HepG2 (cell line): ENCODE measurements around the gene PRTN3. TPM values are rescaled to one million over a fixed set of nuclear protein-coding genes. Genes with fewer than 3 reads are reported as not detected.

Source experiments
- ATAC-seq: fragments of 200-7000 bp; cut with Tn5 transposase; 3 replicates; pipeline ENCODE4 v1.9.1; 2020; ENCODE audit warnings: mild to moderate bottlenecking, moderate library complexity
- BruUV-seq: library from RNA; stranded (reverse); fragments of 400-500 nt; replicated peaks from 2 replicates; lab custom pipeline; 2021; lab: Mats Ljungman, UMichigan
- CTCF ChIA-PET: fragments of 300-600 bp; formaldehyde crosslinking; extraction: SDS; loops from one replicate; lab custom pipeline; 2021; ENCODE audit warnings: low total read pairs, inconsistent platforms, low intra/inter-chr PET ratio; lab: Yijun Ruan, JAX
- POLR2A ChIA-PET: fragments of 350-600 bp; sonication (Branson Sonifier 250); formaldehyde crosslinking; loops from one replicate; lab custom pipeline; 2020; ENCODE audit warnings: antibody characterized with exemption, inconsistent platforms; lab: Yijun Ruan, JAX
- DNase-seq: peaks from one replicate; pipeline ENCODE4 v3.0.0-alpha.2; 2015; ENCODE audit warnings: low spot score
- FAIRE-seq: peaks from 3 replicates; lab custom pipeline; 2011; peaks lifted over from hg19 to GRCh38; lab: Jason Lieb, UNC
- H2AFZ ChIP-seq: one replicate; pipeline ENCODE4 v1.6.1; 2011; ENCODE audit warnings: low read length, inconsistent platforms
- H3K27ac ChIP-seq: fragments of 300-600 bp; 3 replicates; pipeline ENCODE4 v1.8.0; 2011; ENCODE audit warnings: mixed run types, mild to moderate bottlenecking, mixed read lengths, low read length, inconsistent platforms; ENCODE audit not compliant: insufficient read depth; ENCODE audit errors: extremely low read length
- H3K27me3 ChIP-seq, 2 experiments: fragments of 200-600 bp in 1 of 2; 2 replicates in 1 of 2; 3 replicates in 1 of 2; pipeline versions ENCODE4 v1.6.0 to v1.8.0; 2011; ENCODE audit warnings: low read length in 2 of 2, mild to moderate bottlenecking in 2 of 2, moderate library complexity in 2 of 2, inconsistent platforms in 1 of 2; ENCODE audit not compliant: insufficient read depth in 2 of 2, control insufficient read depth in 1 of 2
- H3K36me3 ChIP-seq, 2 experiments: fragments of 200-600 bp in 1 of 2; replicated peaks in 1 of 2; 2 replicates in 1 of 2; 3 replicates in 1 of 2; pipeline versions ENCODE4 v1.5.1 to v1.8.0; 2011; ENCODE audit warnings: low read length in 2 of 2, inconsistent platforms in 1 of 2; ENCODE audit not compliant: insufficient read depth in 2 of 2, control insufficient read depth in 1 of 2
- H3K4me1 ChIP-seq: 2 replicates; pipeline ENCODE4 v1.5.1; 2012; ENCODE audit warnings: low read length, inconsistent platforms; ENCODE audit not compliant: insufficient read depth
- H3K4me2 ChIP-seq: 2 replicates; pipeline ENCODE4 v1.6.0; 2011; ENCODE audit warnings: low read depth, low read length, inconsistent platforms
- H3K4me3 ChIP-seq, 3 experiments: fragments of 200-600 bp in 1 of 3; sonication (generic), shearing (Covaris generic) in 1 of 3; replicated peaks in 1 of 3; 2 replicates each; pipeline ENCODE4 v1.5.1; 2011 to 2016; ENCODE audit warnings: low read length in 3 of 3, inconsistent platforms in 2 of 3, low read depth in 2 of 3, mild to moderate bottlenecking in 2 of 3, control low read depth in 1 of 3, mixed read lengths in 1 of 3; ENCODE audit not compliant: insufficient read depth in 1 of 3
- H3K79me2 ChIP-seq: one replicate; pipeline ENCODE4 v1.6.1; 2011; ENCODE audit warnings: low read length, inconsistent platforms; ENCODE audit not compliant: insufficient read depth
- H3K9ac ChIP-seq: 2 replicates; pipeline ENCODE4 v1.6.0; 2011; ENCODE audit warnings: mild to moderate bottlenecking, low read depth, low read length, inconsistent platforms; ENCODE audit not compliant: insufficient read depth
- H3K9me3 ChIP-seq: 2 replicates; pipeline ENCODE4 v1.5.1; 2012; ENCODE audit warnings: mild to moderate bottlenecking, low read length
- H4K20me1 ChIP-seq: 2 replicates; pipeline ENCODE4 v1.6.0; 2011; ENCODE audit warnings: inconsistent platforms, mild to moderate bottlenecking, low read length, moderate library complexity; ENCODE audit not compliant: insufficient read depth
- MIER2 ChIP-seq: IDR thresholded peaks from 2 replicates; pipeline ENCODE4 v1.6.1; 2016; ENCODE audit warnings: missing biosample characterization, missing genetic modification reagents
- RFX1 ChIP-seq: fragments of 450-650 bp; IDR thresholded peaks from 2 replicates; pipeline ENCODE4 v1.6.1; 2017
- SP2 ChIP-seq: sonication (generic); formaldehyde crosslinking; IDR thresholded peaks from 2 replicates; pipeline ENCODE4 v1.5.1; 2020; ENCODE audit warnings: mild to moderate bottlenecking, missing genetic modification reagents
- SYNCRIP ChIP-seq: fragments of 200-400 bp; formaldehyde crosslinking; IDR thresholded peaks from 2 replicates; pipeline ENCODE4 v1.6.1; 2018; ENCODE audit warnings: mild to moderate bottlenecking, low read depth, low read length; ENCODE audit not compliant: insufficient read depth
- ZNF20 ChIP-seq: sonication (generic); formaldehyde crosslinking; IDR thresholded peaks from 2 replicates; pipeline ENCODE4 v1.4.0; 2020; ENCODE audit warnings: mild to moderate bottlenecking, moderate library complexity, missing genetic modification reagents
- ZNF569 ChIP-seq: sonication (generic); formaldehyde crosslinking; IDR thresholded peaks from 2 replicates; pipeline ENCODE4 v1.5.0; 2020; ENCODE audit warnings: mild to moderate bottlenecking, missing genetic modification reagents, moderate library complexity, borderline replicate concordance
- ZNF589 ChIP-seq: sonication (generic); formaldehyde crosslinking; conservative IDR thresholded peaks from 2 replicates; pipeline ENCODE4 v1.8.0; 2022; ENCODE audit warnings: mild to moderate bottlenecking, moderate library complexity, missing genetic modification reagents
- ZNF614 ChIP-seq: IDR thresholded peaks from 2 replicates; pipeline ENCODE4 v1.6.1; 2018; ENCODE audit warnings: missing biosample characterization, missing genetic modification reagents, inconsistent platforms, borderline replicate concordance
- ZNF703 ChIP-seq: sonication (generic); formaldehyde crosslinking; IDR thresholded peaks from 2 replicates; pipeline ENCODE4 v1.5.1; 2020; ENCODE audit warnings: missing genetic modification reagents, mild to moderate bottlenecking, moderate library complexity, borderline replicate concordance
- ZNF75D ChIP-seq: sonication (generic); formaldehyde crosslinking; IDR thresholded peaks from 2 replicates; pipeline ENCODE4 v1.8.1; 2023; ENCODE audit warnings: missing genetic modification reagents, mild to moderate bottlenecking, borderline replicate concordance
- ZZZ3 ChIP-seq: sonication (generic); formaldehyde crosslinking; IDR thresholded peaks from 2 replicates; pipeline ENCODE4 v1.4.0; 2020; ENCODE audit warnings: missing genetic modification reagents, mild to moderate bottlenecking, borderline replicate concordance
- WGBS: methylation state at CpG from one replicate; pipeline ENCODE4 v1.1.6; 2017; ENCODE audit warnings: low lambda C conversion rate; 5-methylcytosine and 5-hydroxymethylcytosine counted together
- in situ Hi-C: cut with HindIII; loops from 2 replicates; pipeline ENCODE4 v1.10.0; 2017; ENCODE audit warnings: low pct_unique_long_range_greater_than_20kb; ENCODE audit not compliant: extremely low pct_ligation_motif_present
- intact Hi-C: fragments of 100-400 bp; cut with micrococcal nuclease; formaldehyde crosslinking; loops from one replicate; pipeline ENCODE4 v1.10.0; 2022; ENCODE audit not compliant: unreplicated experiment
- polyA plus RNA-seq, 8 experiments: library from polyadenylated mRNA; depleted of rRNA in 3 of 8; stranded (reverse) in 7 of 8; unstranded in 1 of 8; fragments of >200 nt; fragmentation: Illumina TruSeq in 4 of 8; extraction: Trizol in 4 of 8; gene quantifications; 2 replicates each; pipeline versions ENCODE4 v1.2.1 to v1.2.3, GENCODE V29; 2011 to 2016; ENCODE audit warnings: low read depth in 4 of 8, missing spikeins in 1 of 8, mixed read lengths in 1 of 8; ENCODE audit not compliant: insufficient read depth in 1 of 8
- total RNA-seq, 5 experiments: library from RNA; depleted of rRNA; stranded (reverse); fragments of >200 nt; fragmentation: Illumina TruSeq; extraction: Trizol; gene quantifications; 2 replicates each; pipeline ENCODE4 v1.2.3, GENCODE V29; 2016; ENCODE audit warnings: low read depth in 1 of 5
- TF ChIP-seq, protein P1 (sequence below): sonication (generic); formaldehyde crosslinking; IDR thresholded peaks from 2 replicates; pipeline ENCODE4 v1.4.0; 2020; ENCODE audit warnings: missing genetic modification reagents, mild to moderate bottlenecking, borderline replicate concordance
- TF ChIP-seq, protein P2 (sequence below): sonication (generic); formaldehyde crosslinking; IDR thresholded peaks from 2 replicates; pipeline ENCODE4 v1.4.0; 2020; ENCODE audit warnings: missing genetic modification reagents
- TF ChIP-seq, protein P3 (sequence below): sonication (generic); formaldehyde crosslinking; IDR thresholded peaks from 2 replicates; pipeline ENCODE4 v1.4.0; 2020; ENCODE audit warnings: mild to moderate bottlenecking, missing genetic modification reagents

Gene PRTN3
- total and polyA plus RNA-seq, 2 of the 13 experiments (the other 11 are each of a cell fraction or from before 2014, with no cell fraction given), result not detected

DNA sequence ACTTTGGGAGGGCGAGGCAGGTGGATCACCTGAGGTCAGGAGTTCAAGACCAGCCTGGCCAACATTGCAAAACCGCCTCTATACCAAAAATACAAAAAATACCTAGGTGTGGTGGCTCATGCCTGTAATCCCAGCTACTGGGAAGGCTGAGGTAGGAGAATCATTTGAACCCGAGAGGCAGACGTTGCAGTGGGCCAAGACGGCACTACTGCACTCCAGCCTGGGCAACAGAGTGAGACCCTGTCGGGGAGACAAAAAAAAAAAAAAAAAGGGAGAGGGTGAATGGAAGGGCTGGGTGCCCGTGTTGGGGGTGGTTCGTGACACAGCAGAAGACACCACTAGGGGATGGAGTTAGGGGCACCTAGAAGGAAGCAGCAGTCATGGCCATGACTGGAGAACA lies 29.5 kb downstream of the PRTN3 start:
- DNase-seq, result no peak
- no peak for ATAC-seq
- Histone ChIP-seq H3K4me3 (no peak overlapping the region), H3K27me3 (no peaks in the 10 kb centered on the region), H3K4me2 (no peak overlapping the region), H3K9ac (no peak overlapping the region), H3K79me2 (no peaks in the 10 kb centered on the region), H3K9me3 (no peaks in the 10 kb centered on the region), H3K4me1 (no peaks in the 10 kb centered on the region), H4K20me1 (no peaks in the 10 kb centered on the region), H3K27ac (no peak overlapping the region), H3K36me3 (peaks cover 3 to 12% of the 10 kb centered on the region in 2 experiments; a peak in 2 of 5 replicates), H2AFZ (no peak overlapping the region)
- FAIRE-seq, result no peak
- in situ Hi-C loops, result no loop called here
- ChIA-PET CTCF (no interaction called here), POLR2A (no interaction called here)
- no TSS peak for BruUV-seq
- WGBS, result 95% methylated on average over 8 of the region's 8 CpGs
- intact Hi-C loops, result no loop called here
- TF ChIP-seq ZNF589 (CRISPR knock-in tag) (no peak), ZNF569 (CRISPR knock-in tag) (no peak), SP2 (CRISPR knock-in tag) (no peak), ZNF703 (no peak), MIER2 (no peak), ZNF75D (CRISPR knock-in tag) (no peak), RFX1 (no peak), SYNCRIP (no peak), ZNF614 (no peak), ZZZ3 (CRISPR knock-in tag) (no peak), ZNF20 (no peak)
- TF ChIP-seq, protein P1, sequence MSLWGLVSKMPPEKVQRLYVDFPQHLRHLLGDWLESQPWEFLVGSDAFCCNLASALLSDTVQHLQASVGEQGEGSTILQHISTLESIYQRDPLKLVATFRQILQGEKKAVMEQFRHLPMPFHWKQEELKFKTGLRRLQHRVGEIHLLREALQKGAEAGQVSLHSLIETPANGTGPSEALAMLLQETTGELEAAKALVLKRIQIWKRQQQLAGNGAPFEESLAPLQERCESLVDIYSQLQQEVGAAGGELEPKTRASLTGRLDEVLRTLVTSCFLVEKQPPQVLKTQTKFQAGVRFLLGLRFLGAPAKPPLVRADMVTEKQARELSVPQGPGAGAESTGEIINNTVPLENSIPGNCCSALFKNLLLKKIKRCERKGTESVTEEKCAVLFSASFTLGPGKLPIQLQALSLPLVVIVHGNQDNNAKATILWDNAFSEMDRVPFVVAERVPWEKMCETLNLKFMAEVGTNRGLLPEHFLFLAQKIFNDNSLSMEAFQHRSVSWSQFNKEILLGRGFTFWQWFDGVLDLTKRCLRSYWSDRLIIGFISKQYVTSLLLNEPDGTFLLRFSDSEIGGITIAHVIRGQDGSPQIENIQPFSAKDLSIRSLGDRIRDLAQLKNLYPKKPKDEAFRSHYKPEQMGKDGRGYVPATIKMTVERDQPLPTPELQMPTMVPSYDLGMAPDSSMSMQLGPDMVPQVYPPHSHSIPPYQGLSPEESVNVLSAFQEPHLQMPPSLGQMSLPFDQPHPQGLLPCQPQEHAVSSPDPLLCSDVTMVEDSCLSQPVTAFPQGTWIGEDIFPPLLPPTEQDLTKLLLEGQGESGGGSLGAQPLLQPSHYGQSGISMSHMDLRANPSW (CRISPR knock-in tag), result no peak
- TF ChIP-seq, protein P2, sequence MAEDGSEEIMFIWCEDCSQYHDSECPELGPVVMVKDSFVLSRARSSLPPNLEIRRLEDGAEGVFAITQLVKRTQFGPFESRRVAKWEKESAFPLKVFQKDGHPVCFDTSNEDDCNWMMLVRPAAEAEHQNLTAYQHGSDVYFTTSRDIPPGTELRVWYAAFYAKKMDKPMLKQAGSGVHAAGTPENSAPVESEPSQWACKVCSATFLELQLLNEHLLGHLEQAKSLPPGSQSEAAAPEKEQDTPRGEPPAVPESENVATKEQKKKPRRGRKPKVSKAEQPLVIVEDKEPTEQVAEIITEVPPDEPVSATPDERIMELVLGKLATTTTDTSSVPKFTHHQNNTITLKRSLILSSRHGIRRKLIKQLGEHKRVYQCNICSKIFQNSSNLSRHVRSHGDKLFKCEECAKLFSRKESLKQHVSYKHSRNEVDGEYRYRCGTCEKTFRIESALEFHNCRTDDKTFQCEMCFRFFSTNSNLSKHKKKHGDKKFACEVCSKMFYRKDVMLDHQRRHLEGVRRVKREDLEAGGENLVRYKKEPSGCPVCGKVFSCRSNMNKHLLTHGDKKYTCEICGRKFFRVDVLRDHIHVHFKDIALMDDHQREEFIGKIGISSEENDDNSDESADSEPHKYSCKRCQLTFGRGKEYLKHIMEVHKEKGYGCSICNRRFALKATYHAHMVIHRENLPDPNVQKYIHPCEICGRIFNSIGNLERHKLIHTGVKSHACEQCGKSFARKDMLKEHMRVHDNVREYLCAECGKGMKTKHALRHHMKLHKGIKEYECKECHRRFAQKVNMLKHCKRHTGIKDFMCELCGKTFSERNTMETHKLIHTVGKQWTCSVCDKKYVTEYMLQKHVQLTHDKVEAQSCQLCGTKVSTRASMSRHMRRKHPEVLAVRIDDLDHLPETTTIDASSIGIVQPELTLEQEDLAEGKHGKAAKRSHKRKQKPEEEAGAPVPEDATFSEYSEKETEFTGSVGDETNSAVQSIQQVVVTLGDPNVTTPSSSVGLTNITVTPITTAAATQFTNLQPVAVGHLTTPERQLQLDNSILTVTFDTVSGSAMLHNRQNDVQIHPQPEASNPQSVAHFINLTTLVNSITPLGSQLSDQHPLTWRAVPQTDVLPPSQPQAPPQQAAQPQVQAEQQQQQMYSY, result no peak
- TF ChIP-seq, protein P3, sequence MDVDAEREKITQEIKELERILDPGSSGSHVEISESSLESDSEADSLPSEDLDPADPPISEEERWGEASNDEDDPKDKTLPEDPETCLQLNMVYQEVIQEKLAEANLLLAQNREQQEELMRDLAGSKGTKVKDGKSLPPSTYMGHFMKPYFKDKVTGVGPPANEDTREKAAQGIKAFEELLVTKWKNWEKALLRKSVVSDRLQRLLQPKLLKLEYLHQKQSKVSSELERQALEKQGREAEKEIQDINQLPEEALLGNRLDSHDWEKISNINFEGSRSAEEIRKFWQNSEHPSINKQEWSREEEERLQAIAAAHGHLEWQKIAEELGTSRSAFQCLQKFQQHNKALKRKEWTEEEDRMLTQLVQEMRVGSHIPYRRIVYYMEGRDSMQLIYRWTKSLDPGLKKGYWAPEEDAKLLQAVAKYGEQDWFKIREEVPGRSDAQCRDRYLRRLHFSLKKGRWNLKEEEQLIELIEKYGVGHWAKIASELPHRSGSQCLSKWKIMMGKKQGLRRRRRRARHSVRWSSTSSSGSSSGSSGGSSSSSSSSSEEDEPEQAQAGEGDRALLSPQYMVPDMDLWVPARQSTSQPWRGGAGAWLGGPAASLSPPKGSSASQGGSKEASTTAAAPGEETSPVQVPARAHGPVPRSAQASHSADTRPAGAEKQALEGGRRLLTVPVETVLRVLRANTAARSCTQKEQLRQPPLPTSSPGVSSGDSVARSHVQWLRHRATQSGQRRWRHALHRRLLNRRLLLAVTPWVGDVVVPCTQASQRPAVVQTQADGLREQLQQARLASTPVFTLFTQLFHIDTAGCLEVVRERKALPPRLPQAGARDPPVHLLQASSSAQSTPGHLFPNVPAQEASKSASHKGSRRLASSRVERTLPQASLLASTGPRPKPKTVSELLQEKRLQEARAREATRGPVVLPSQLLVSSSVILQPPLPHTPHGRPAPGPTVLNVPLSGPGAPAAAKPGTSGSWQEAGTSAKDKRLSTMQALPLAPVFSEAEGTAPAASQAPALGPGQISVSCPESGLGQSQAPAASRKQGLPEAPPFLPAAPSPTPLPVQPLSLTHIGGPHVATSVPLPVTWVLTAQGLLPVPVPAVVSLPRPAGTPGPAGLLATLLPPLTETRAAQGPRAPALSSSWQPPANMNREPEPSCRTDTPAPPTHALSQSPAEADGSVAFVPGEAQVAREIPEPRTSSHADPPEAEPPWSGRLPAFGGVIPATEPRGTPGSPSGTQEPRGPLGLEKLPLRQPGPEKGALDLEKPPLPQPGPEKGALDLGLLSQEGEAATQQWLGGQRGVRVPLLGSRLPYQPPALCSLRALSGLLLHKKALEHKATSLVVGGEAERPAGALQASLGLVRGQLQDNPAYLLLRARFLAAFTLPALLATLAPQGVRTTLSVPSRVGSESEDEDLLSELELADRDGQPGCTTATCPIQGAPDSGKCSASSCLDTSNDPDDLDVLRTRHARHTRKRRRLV (CRISPR knock-in tag), result no peak
